DND-41 (cell line): ENCODE measurements around the gene PDE3A.

Source experiments
- ATAC-seq: fragments of 200-7000 bp; cut with Tn5 transposase; 3 replicates; pipeline ENCODE4 v1.9.1; 2021; ENCODE audit warnings: low read depth; ENCODE audit not compliant: insufficient read depth
- DNase-seq: peaks from one replicate; pipeline ENCODE4 v3.0.0-alpha.2; 2020
- H2AFZ ChIP-seq: 2 replicates; pipeline ENCODE4 v1.6.0; 2012; ENCODE audit warnings: low read depth, low read length
- H3K27ac ChIP-seq: 2 replicates; pipeline ENCODE4 v1.5.1; 2012; ENCODE audit warnings: low read length, inconsistent platforms
- H3K27me3 ChIP-seq: fragments of 200-600 bp; sonication (generic); 2 replicates; pipeline ENCODE4 v1.6.0; 2012; ENCODE audit warnings: low read length, mild to moderate bottlenecking, inconsistent platforms; ENCODE audit not compliant: insufficient read depth, poor library complexity
- H3K36me3 ChIP-seq: 2 replicates; pipeline ENCODE4 v1.5.1; 2012; ENCODE audit warnings: low read length, inconsistent platforms; ENCODE audit not compliant: insufficient read depth
- H3K4me1 ChIP-seq: 2 replicates; pipeline ENCODE4 v1.5.1; 2012; ENCODE audit warnings: mild to moderate bottlenecking, low read length; ENCODE audit not compliant: insufficient read depth
- H3K4me2 ChIP-seq: 2 replicates; pipeline ENCODE4 v1.6.0; 2012; ENCODE audit warnings: mild to moderate bottlenecking, moderate library complexity, low read length, inconsistent platforms; ENCODE audit not compliant: insufficient read depth
- H3K4me3 ChIP-seq, 2 experiments: fragments of 200-600 bp in 1 of 2; shearing (Covaris generic) in 1 of 2; 2 replicates each; pipeline ENCODE4 v1.5.1; 2012 to 2016; ENCODE audit warnings: inconsistent platforms in 2 of 2, low read length in 2 of 2, mild to moderate bottlenecking in 2 of 2, low read depth in 1 of 2, moderate library complexity in 1 of 2
- H3K79me2 ChIP-seq: 2 replicates; pipeline ENCODE4 v1.6.0; 2012; ENCODE audit warnings: low read length, inconsistent platforms; ENCODE audit not compliant: insufficient read depth
- H3K9ac ChIP-seq: 2 replicates; pipeline ENCODE4 v1.6.0; 2012; ENCODE audit warnings: low read depth, mild to moderate bottlenecking, inconsistent platforms, low read length, moderate library complexity
- H3K9me3 ChIP-seq: 2 replicates; pipeline ENCODE4 v1.5.1; 2012; ENCODE audit warnings: low read length, moderate library complexity, mild to moderate bottlenecking, inconsistent platforms; ENCODE audit not compliant: insufficient read depth, severe bottlenecking
- H4K20me1 ChIP-seq: 2 replicates; pipeline ENCODE4 v1.6.0; 2012; ENCODE audit warnings: low read length; ENCODE audit not compliant: insufficient read depth
- EZH2 ChIP-seq: IDR thresholded peaks from 3 replicates; pipeline ENCODE4 v1.6.1; 2012; ENCODE audit warnings: borderline replicate concordance, low read depth, mild to moderate bottlenecking, moderate library complexity, low read length, inconsistent platforms; ENCODE audit not compliant: severe bottlenecking
- TF ChIP-seq, protein P1 (sequence below): IDR thresholded peaks from 2 replicates; pipeline ENCODE4 v1.5.1; 2012; ENCODE audit warnings: borderline replicate concordance, low read length, moderate library complexity, mild to moderate bottlenecking; ENCODE audit not compliant: poor library complexity, severe bottlenecking; ENCODE audit errors: extremely low read depth

PDE3A gene

GRCh38 chr12:20361416-20361815, 6.9 kb upstream of the PDE3A start:
- no peak overlapping the region for H3K4me3 ChIP-seq
- H3K27ac ChIP-seq: no peak overlapping the region
- H3K9ac ChIP-seq: no peak overlapping the region
- ATAC-seq (no peak), DNase-seq (no peak)
- no peaks in the 10 kb centered on the region for H3K9me3 ChIP-seq
- H3K36me3 ChIP-seq: no peaks in the 10 kb centered on the region
- H2AFZ ChIP-seq: no peak overlapping the region
- H3K4me1 ChIP-seq: no peaks in the 10 kb centered on the region
- no peaks in the 10 kb centered on the region for H3K27me3 ChIP-seq
- no peak overlapping the region for H3K4me2 ChIP-seq
- H3K79me2 ChIP-seq: no peaks in the 10 kb centered on the region
- TF ChIP-seq, protein P1, sequence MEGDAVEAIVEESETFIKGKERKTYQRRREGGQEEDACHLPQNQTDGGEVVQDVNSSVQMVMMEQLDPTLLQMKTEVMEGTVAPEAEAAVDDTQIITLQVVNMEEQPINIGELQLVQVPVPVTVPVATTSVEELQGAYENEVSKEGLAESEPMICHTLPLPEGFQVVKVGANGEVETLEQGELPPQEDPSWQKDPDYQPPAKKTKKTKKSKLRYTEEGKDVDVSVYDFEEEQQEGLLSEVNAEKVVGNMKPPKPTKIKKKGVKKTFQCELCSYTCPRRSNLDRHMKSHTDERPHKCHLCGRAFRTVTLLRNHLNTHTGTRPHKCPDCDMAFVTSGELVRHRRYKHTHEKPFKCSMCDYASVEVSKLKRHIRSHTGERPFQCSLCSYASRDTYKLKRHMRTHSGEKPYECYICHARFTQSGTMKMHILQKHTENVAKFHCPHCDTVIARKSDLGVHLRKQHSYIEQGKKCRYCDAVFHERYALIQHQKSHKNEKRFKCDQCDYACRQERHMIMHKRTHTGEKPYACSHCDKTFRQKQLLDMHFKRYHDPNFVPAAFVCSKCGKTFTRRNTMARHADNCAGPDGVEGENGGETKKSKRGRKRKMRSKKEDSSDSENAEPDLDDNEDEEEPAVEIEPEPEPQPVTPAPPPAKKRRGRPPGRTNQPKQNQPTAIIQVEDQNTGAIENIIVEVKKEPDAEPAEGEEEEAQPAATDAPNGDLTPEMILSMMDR: no peak
- no peak for TF ChIP-seq EZH2
- H4K20me1 ChIP-seq: no peaks in the 10 kb centered on the region

- Histone ChIP-seq H3K27ac (no peak overlapping the region), H3K79me2 (no peaks in the 10 kb centered on the region), H3K4me1 (no peaks in the 10 kb centered on the region), H3K9me3 (no peaks in the 10 kb centered on the region), H3K27me3 (no peaks in the 10 kb centered on the region), H3K9ac (no peak overlapping the region), H2AFZ (no peak overlapping the region), H4K20me1 (no peaks in the 10 kb centered on the region), H3K36me3 (no peaks in the 10 kb centered on the region), H3K4me3 (no peak overlapping the region), H3K4me2 (no peak overlapping the region)
- TF ChIP-seq, protein P1: no peak
- TF ChIP-seq EZH2: no peak
- DNase-seq (no peak), ATAC-seq (no peak)
Measured at GRCh38 chr12:20364501-20364900, 3.8 kb upstream of the PDE3A start.

DNA sequence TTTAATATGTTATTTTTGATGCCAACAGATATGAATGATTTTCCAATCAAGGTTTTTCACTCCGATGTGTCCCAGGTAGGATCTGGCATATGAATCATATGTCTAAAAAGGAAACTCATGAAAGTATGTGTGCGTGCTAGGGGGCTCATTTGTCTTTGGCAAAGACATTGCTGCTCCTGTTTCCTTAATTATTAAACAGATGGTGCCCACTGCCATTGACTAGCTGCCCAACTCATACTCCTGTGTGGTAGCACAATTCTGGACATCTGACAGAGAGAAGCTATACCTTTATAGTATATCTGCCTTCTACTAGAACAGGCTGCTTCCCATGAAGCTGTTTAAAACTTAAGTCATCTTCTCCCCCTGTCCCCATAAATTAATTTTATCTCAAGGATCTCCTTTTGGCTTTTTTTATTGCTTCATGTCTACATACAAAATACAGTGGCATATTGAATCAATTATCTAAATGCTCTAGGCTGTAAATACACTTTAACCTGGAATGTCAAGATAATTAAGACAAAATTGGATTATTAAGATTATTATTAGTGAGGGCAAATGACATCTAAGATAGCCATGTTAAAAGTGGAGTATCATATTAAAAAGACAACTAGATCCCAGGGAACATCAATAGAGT, 1.4 kb upstream of the PDE3A start:
- H3K79me2 ChIP-seq: no peaks in the 10 kb centered on the region
- ATAC-seq (no peak), DNase-seq (no peak)
- no peak overlapping the region for H3K9ac ChIP-seq
- H3K4me1 ChIP-seq: no peaks in the 10 kb centered on the region
- no peak overlapping the region for H3K27ac ChIP-seq
- TF ChIP-seq, protein P1: no peak
- TF ChIP-seq EZH2: no peak
- no peaks in the 10 kb centered on the region for H3K36me3 ChIP-seq
- no peaks in the 10 kb centered on the region for H4K20me1 ChIP-seq
- no peaks in the 10 kb centered on the region for H3K27me3 ChIP-seq
- H3K4me2 ChIP-seq: no peak overlapping the region
- no peaks in the 10 kb centered on the region for H3K9me3 ChIP-seq
- no peak overlapping the region for H3K4me3 ChIP-seq
- no peak overlapping the region for H2AFZ ChIP-seq
